ENCODE measurements around the gene ACTA1. TPM values are rescaled to one million over a fixed set of nuclear protein-coding genes. Genes with fewer than 3 reads are reported as not detected.

The ACTA1 gene
- total and polyA plus RNA-seq, 10 of the 15 experiments (the other 5 are each of a cell fraction or from before 2014, with no cell fraction given) = 0.05 to 0.35 (median 0.12) TPM; not detected in 7

DNA sequence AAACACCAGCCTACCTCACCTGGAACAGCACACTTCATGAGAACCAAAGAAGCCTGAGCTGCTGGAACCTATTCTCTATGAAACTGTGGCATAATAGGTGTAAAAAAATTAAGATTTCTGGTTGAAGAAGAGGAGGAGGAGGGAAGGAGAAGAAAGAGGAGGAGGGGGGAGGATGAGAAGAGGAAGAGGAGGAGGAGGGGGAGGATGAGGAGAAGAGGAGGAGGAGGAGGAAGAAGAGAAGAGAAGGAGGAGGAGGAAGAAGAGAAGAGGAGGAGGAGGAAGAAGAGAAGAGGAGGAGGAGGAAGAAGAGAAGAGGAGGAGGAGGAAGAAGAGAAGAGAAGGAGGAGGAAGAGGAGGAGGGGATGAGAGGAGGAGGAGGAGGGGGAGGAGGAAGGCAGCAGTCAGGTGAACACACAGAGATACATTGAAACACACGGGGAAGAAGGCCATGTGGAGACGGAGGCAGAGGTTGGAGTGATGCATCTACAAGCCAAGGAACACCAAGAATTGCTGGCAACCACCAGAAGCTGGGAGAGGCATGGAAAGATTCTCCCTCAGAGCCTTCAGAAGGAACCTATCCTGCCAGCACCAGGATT is 8.2 kb downstream of the ACTA1 start (continued):
- TF ChIP-seq, protein P1, sequence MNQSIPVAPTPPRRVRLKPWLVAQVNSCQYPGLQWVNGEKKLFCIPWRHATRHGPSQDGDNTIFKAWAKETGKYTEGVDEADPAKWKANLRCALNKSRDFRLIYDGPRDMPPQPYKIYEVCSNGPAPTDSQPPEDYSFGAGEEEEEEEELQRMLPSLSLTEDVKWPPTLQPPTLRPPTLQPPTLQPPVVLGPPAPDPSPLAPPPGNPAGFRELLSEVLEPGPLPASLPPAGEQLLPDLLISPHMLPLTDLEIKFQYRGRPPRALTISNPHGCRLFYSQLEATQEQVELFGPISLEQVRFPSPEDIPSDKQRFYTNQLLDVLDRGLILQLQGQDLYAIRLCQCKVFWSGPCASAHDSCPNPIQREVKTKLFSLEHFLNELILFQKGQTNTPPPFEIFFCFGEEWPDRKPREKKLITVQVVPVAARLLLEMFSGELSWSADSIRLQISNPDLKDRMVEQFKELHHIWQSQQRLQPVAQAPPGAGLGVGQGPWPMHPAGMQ (IDR thresholded peaks at IDR 0.05; ENCODE audit: borderline replicate concordance) = no peak
- no peak for TF ChIP-seq HDAC6 (IDR thresholded peaks at IDR 0.05; ENCODE audit: unreplicated experiment)
- TF ChIP-seq CEBPB (IDR thresholded peaks at IDR 0.05; ENCODE audit: borderline replicate concordance in 1 of 2, low read depth in 2 of 2, low read length in 2 of 2) = no peak
- no peak for TF ChIP-seq CREB1 (IDR thresholded peaks at IDR 0.05; ENCODE audit: low read depth)
- no peak for TF ChIP-seq CHD1 (IDR thresholded peaks at IDR 0.05; ENCODE audit: low read depth, low read length)
- TF ChIP-seq NFYA (IDR thresholded peaks at IDR 0.05; ENCODE audit: borderline replicate concordance, low read depth, low read length) = no peak
- TF ChIP-seq, protein P2, sequence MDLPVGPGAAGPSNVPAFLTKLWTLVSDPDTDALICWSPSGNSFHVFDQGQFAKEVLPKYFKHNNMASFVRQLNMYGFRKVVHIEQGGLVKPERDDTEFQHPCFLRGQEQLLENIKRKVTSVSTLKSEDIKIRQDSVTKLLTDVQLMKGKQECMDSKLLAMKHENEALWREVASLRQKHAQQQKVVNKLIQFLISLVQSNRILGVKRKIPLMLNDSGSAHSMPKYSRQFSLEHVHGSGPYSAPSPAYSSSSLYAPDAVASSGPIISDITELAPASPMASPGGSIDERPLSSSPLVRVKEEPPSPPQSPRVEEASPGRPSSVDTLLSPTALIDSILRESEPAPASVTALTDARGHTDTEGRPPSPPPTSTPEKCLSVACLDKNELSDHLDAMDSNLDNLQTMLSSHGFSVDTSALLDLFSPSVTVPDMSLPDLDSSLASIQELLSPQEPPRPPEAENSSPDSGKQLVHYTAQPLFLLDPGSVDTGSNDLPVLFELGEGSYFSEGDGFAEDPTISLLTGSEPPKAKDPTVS (IDR thresholded peaks at IDR 0.05; ENCODE audit: low read depth, low read length) = no peak
- TF ChIP-seq, protein P3, sequence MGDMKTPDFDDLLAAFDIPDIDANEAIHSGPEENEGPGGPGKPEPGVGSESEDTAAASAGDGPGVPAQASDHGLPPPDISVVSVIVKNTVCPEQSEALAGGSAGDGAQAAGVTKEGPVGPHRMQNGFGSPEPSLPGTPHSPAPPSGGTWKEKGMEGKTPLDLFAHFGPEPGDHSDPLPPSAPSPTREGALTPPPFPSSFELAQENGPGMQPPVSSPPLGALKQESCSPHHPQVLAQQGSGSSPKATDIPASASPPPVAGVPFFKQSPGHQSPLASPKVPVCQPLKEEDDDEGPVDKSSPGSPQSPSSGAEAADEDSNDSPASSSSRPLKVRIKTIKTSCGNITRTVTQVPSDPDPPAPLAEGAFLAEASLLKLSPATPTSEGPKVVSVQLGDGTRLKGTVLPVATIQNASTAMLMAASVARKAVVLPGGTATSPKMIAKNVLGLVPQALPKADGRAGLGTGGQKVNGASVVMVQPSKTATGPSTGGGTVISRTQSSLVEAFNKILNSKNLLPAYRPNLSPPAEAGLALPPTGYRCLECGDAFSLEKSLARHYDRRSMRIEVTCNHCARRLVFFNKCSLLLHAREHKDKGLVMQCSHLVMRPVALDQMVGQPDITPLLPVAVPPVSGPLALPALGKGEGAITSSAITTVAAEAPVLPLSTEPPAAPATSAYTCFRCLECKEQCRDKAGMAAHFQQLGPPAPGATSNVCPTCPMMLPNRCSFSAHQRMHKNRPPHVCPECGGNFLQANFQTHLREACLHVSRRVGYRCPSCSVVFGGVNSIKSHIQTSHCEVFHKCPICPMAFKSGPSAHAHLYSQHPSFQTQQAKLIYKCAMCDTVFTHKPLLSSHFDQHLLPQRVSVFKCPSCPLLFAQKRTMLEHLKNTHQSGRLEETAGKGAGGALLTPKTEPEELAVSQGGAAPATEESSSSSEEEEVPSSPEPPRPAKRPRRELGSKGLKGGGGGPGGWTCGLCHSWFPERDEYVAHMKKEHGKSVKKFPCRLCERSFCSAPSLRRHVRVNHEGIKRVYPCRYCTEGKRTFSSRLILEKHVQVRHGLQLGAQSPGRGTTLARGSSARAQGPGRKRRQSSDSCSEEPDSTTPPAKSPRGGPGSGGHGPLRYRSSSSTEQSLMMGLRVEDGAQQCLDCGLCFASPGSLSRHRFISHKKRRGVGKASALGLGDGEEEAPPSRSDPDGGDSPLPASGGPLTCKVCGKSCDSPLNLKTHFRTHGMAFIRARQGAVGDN (IDR thresholded peaks at IDR 0.05) = no peak
- TF ChIP-seq KLF5 (IDR thresholded peaks at IDR 0.05; ENCODE audit: partially characterized antibody) = no peak

All from GM12878 (cell line).